ENCODE measurements around the gene OOEP.

The OOEP gene

DNA sequence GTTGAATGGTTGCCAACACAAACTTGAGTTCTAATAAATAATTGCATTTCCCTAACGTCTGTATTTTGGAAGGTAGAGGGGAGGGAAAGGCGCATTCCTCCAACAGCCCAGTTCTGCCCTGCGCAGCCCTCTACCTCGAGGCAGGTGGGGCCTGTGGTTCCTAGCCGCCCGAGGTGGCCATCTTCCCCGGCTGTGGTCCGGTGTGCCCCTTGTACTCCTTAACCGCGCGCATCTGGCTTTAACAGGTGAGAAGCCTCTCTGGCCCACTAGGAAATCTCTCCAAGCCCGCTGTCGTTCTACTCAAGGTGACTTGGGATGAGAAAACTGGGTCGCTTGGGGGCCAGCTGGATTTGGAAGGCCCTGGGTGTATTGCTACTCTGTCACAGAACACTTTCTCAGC is 5.6 kb downstream of the OOEP start:
- no peak for DNase-seq

- no peak for DNase-seq
Measured at GRCh38 chr6:73363537-73363875, 6.2 kb downstream of the OOEP start.

DNA sequence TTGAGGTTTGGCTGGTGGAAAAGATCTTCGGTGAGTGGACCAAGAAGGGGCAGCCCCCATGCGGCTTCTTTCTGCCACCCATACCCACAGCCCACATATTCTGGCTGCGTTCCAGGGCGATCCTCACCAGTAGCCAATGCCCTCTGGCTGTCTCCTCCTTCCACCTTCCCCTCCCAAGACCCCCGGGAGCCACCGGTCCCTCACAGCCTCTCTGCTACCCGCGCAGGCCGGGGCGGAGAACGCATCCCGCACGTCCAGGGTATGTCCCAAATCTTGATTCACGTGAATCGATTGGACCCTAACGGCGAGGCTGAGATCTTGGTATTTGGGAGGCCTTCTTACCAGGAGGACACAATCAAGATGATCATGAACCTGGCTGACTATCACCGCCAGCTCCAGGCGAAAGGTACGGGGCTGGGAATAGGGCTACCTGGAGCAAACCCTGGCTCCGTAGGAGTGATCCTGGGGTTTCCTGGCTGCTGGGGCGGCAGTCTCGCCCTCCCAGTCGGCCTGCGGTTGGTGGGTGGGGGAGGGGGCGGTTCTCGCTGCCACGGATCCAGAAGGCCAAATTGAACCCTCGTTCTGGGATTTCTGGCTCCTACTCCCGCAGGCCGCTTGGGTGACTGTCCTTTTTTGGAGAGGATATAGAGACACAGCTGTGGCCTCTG is 6.7 kb downstream of the OOEP start:
- DNase-seq, result no peak

GRCh38 chr6:73362358-73362757 is 7.3 kb downstream of the OOEP start, which contains the start of gene KHDC3L:
Gene KHDC3L, plus strand, starts transcription at chr6:73362658. Its CDS starts 72 bp downstream, at chr6:73362730.
- DNase-seq, result no peak

- DNase-seq, result no peak
Measured at GRCh38 chr6:73353636-73354593, 15.8 kb downstream of the OOEP start, which contains the start of gene DPPA5. Gene DPPA5, minus strand, starts transcription at chr6:73354276. Its CDS starts 51 bp downstream, at chr6:73354225.

DNA sequence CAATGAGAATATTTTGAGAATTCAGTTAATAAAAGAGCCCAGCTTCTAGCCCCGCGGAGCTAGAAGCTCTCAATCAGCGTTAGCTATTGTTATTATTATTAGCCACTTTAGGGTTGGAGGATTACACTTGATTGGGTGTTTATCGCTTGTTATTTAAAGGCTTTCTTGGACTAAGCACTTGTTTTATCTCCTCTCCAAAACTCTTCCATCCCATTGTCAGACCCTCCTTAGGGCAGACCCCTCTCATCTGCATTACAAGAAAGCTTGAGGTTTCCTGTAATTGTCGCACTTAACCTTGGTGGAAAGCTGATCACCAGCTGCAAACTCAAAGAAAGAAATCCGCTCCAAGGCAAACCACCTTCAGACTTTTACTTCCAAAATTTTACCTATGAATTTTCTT is 20.4 kb downstream of the OOEP start:
- DNase-seq, result no peak

DNA sequence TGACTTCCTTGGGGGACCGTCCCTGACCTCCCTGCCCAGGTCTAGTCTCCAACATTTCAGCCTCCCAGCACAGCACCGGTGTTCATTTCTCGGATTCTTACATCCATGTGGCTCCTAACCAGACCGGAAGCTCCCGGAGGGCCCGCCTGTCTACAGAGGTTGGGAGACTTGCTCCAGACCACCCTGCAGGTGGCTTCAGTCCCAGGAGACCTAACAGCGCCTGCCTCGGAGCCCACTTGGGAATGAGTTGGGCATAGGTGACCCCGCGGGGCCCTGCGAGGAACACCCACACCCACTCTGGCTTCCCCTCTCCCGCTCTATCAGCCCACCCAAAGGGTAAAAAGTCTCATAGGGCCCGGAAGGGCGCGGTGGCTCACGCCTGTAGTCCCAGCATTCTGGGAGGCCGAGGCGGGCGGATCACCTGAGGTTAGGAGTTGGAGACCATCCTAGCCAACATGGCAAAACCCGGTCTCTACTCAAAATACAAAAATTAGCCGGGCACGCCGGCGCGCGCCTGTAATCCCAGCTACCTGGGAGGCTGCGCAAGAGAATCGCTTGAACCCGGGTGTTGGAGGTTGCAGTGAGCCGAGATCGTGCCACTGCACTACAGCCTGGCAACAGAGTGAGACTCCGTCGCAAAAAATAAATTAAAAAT is 21.0 kb downstream of the OOEP start:
- DNase-seq, result no peak

DNA sequence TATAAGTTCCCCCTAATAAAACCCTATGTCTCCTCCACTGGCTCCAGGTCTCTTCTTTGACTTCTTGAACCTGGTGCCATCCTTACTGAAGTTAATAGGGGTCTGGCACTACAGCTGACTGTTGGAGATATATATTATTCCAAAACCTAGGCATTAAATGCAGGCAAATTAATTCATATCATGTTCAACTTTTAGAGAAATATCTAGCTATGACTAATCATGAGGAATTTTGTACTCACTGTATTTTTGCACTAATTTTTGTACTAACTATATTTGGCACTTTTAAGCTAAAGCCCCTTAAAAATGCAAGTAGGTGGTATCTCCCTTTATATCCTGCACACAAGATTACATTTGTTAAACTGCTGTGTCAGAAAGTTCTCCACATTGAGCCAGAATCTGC is 26.5 kb downstream of the OOEP start:
- DNase-seq, result no peak

- no peak for DNase-seq
Measured at GRCh38 chr6:73342174-73342573, 27.5 kb downstream of the OOEP start.

GRCh38 chr6:73341335-73341734 is 28.4 kb downstream of the OOEP start:
- no peak for DNase-seq

DNA sequence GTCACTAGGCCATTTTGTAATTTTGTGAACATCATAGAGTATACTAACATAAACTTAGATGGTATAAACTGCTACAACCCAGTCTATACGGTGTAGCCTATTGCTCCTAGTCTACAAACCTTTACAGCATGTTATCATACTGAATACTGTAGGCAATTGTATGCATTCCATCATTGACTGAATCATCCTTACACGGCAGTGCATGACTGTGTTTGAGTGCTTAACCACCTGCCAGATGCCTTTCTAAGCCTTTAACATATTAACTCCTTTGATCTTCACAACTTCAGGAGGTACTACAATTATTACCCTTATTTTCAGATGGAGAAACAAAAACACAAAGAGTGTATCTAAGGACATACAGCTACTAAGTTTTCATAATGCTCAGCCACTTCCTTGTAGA is 29.6 kb downstream of the OOEP start:
- no peak for DNase-seq

GRCh38 chr6:73339340-73339739 is 30.4 kb downstream of the OOEP start:
- no peak for DNase-seq

- DNase-seq, result no peak
Measured at GRCh38 chr6:73329201-73329600, 40.5 kb downstream of the OOEP start.

- DNase-seq, result no peak
Measured at GRCh38 chr6:73328790-73329189, 40.9 kb downstream of the OOEP start.

- DNase-seq, result no peak
Measured at GRCh38 chr6:73325656-73326055, 44.0 kb downstream of the OOEP start.

GRCh38 chr6:73323323-73323722 is 46.4 kb downstream of the OOEP start:
- DNase-seq, result no peak

Measured in activated effector memory CD4-positive, alpha-beta T cell treated with Interleukin-2 at 50 U/mL for 16 hours (primary cell).